ENCODE results near the gene SLC35E1.
"Not testable (repeated sequence)": the region's sequence is repeated elsewhere in the genome, so short reads cannot be mapped to it uniquely, and the experiment has no call there.

DNA sequence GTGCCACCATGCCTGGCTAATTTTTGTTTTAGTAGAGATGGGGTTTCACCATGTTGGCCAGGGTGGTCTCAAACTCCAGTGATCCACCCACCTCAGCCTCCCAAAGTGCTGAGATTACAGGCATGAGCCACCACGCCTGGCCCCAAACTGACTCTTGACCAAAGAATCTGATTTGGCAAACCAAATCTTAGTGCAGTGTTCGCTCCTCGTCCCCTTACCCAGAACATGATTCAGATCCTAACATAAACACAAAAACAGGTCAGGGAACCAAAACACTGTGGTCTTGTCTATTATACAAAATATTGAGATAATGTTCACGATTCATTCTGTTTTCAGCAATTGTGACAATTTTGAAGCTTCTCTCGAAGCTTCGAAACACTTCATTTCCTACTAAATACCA lies 20.3 kb downstream of the SLC35E1 start:
- TF ChIP-seq, protein P1, sequence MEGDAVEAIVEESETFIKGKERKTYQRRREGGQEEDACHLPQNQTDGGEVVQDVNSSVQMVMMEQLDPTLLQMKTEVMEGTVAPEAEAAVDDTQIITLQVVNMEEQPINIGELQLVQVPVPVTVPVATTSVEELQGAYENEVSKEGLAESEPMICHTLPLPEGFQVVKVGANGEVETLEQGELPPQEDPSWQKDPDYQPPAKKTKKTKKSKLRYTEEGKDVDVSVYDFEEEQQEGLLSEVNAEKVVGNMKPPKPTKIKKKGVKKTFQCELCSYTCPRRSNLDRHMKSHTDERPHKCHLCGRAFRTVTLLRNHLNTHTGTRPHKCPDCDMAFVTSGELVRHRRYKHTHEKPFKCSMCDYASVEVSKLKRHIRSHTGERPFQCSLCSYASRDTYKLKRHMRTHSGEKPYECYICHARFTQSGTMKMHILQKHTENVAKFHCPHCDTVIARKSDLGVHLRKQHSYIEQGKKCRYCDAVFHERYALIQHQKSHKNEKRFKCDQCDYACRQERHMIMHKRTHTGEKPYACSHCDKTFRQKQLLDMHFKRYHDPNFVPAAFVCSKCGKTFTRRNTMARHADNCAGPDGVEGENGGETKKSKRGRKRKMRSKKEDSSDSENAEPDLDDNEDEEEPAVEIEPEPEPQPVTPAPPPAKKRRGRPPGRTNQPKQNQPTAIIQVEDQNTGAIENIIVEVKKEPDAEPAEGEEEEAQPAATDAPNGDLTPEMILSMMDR (IDR thresholded peaks at IDR 0.05; ENCODE audit: low read depth, low read length): not testable (repeated sequence)
- TF ChIP-seq EZH2phosphoT487 (IDR thresholded peaks at IDR 0.05; ENCODE audit: low read depth): not testable (repeated sequence)

All from OCI-LY3 (cell line).